Measurements from ENCODE around the gene ENOX1. TPM values are rescaled to one million over a fixed set of nuclear protein-coding genes. Genes with fewer than 3 reads are reported as not detected.

ENOX1 gene
- total and polyA plus RNA-seq, 4 experiments from 2014 or later: not detected

- Mint-ChIP-seq H3K27me3 (peaks cover 0 to 2% of the 10 kb centered on the region in 2 donors), H3K36me3 (no peaks in the 10 kb centered on the region), H3K9me3 (peaks cover 0 to 6% (median 0%) of the 10 kb centered on the region in 8 donors), H3K4me1 (no peaks in the 10 kb centered on the region), H3K4me3 (no peak overlapping the region), H3K27ac (no peak overlapping the region)
- Histone ChIP-seq H3K36me3 (ENCODE audit: insufficient read depth, low read length) (no peaks in the 10 kb centered on the region), H3K4me1 (ENCODE audit: insufficient read depth, low read length) (no peaks in the 10 kb centered on the region), H3K4me3 (ENCODE audit: low read length in 2 of 2) (no peak overlapping the region), H3K27ac (ENCODE audit: low read depth, low read length) (no peak overlapping the region), H3K27me3 (ENCODE audit: insufficient read depth, low read length) (no peaks in the 10 kb centered on the region), H3K9me3 (ENCODE audit: control insufficient read depth in 1 of 2, low read length in 2 of 2) (no peaks in the 10 kb centered on the region)
- CTCF ChIA-PET (ENCODE audit: partially characterized antibody): no interaction called here
- intact Hi-C loops (cut with micrococcal nuclease): no loop called here
- no peak for DNase-seq
- POLR2A ChIA-PET (ENCODE audit: partially characterized antibody): no interaction called here
Measured at GRCh38 chr13:43263047-43263446, 523.7 kb downstream of the ENOX1 start.

- ChIA-PET POLR2A (ENCODE audit: partially characterized antibody) (no interaction called here), CTCF (ENCODE audit: partially characterized antibody) (no interaction called here)
- no peaks in the 10 kb centered on the region for H3K27me3 ChIP-seq (ENCODE audit: insufficient read depth, low read length)
- no peak for DNase-seq
- H3K4me3 Mint-ChIP-seq: no peak overlapping the region
- peaks cover 1 to 2% of the 10 kb centered on the region in 2 donors for H3K27me3 Mint-ChIP-seq
- H3K36me3 ChIP-seq (ENCODE audit: insufficient read depth, low read length): no peaks in the 10 kb centered on the region
- no peak overlapping the region for H3K27ac ChIP-seq (ENCODE audit: low read depth, low read length)
- no peaks in the 10 kb centered on the region for H3K9me3 ChIP-seq (ENCODE audit: control insufficient read depth in 1 of 2, low read length in 2 of 2)
- H3K27ac Mint-ChIP-seq: no peak overlapping the region
- H3K36me3 Mint-ChIP-seq: no peaks in the 10 kb centered on the region
- H3K9me3 Mint-ChIP-seq: peaks cover 0 to 6% (median 0%) of the 10 kb centered on the region in 8 donors
- no peak overlapping the region for H3K4me3 ChIP-seq (ENCODE audit: low read length in 2 of 2)
- no peaks in the 10 kb centered on the region for H3K4me1 ChIP-seq (ENCODE audit: insufficient read depth, low read length)
- H3K4me1 Mint-ChIP-seq: no peaks in the 10 kb centered on the region
- intact Hi-C loops (cut with micrococcal nuclease): no loop called here
Measured at GRCh38 chr13:43260999-43261398, 525.8 kb downstream of the ENOX1 start.

- POLR2A ChIA-PET (ENCODE audit: partially characterized antibody): no interaction called here
- H3K27ac Mint-ChIP-seq: no peak overlapping the region
- intact Hi-C loops (cut with micrococcal nuclease): no loop called here
- H3K4me1 ChIP-seq (ENCODE audit: insufficient read depth, low read length): no peaks in the 10 kb centered on the region
- H3K27ac ChIP-seq (ENCODE audit: low read depth, low read length): no peak overlapping the region
- H3K36me3 ChIP-seq (ENCODE audit: insufficient read depth, low read length): no peaks in the 10 kb centered on the region
- CTCF ChIA-PET (ENCODE audit: partially characterized antibody): no interaction called here
- no peak for DNase-seq
- H3K9me3 ChIP-seq (ENCODE audit: control insufficient read depth in 1 of 2, low read length in 2 of 2): no peaks in the 10 kb centered on the region
- no peaks in the 10 kb centered on the region for H3K4me1 Mint-ChIP-seq
- no peaks in the 10 kb centered on the region for H3K36me3 Mint-ChIP-seq
- H3K27me3 Mint-ChIP-seq: peaks cover 2 to 6% of the 10 kb centered on the region in 2 donors
- H3K4me3 Mint-ChIP-seq: no peak overlapping the region
- peaks cover 0 to 6% (median 0%) of the 10 kb centered on the region in 8 donors for H3K9me3 Mint-ChIP-seq
- H3K27me3 ChIP-seq (ENCODE audit: insufficient read depth, low read length): no peaks in the 10 kb centered on the region
- no peak overlapping the region for H3K4me3 ChIP-seq (ENCODE audit: low read length in 2 of 2)
Measured at GRCh38 chr13:43258771-43259170, 528.0 kb downstream of the ENOX1 start.

GRCh38 chr13:43257765-43258164, 529.0 kb downstream of the ENOX1 start:
- no peak overlapping the region for H3K4me3 Mint-ChIP-seq
- no peak overlapping the region for H3K27ac Mint-ChIP-seq
- no peaks in the 10 kb centered on the region for H3K4me1 Mint-ChIP-seq
- Histone ChIP-seq H3K27ac (ENCODE audit: low read depth, low read length) (no peak overlapping the region), H3K4me1 (ENCODE audit: insufficient read depth, low read length) (no peaks in the 10 kb centered on the region), H3K27me3 (ENCODE audit: insufficient read depth, low read length) (no peaks in the 10 kb centered on the region), H3K36me3 (ENCODE audit: insufficient read depth, low read length) (no peaks in the 10 kb centered on the region), H3K9me3 (ENCODE audit: control insufficient read depth in 1 of 2, low read length in 2 of 2) (no peaks in the 10 kb centered on the region), H3K4me3 (ENCODE audit: low read length in 2 of 2) (no peak overlapping the region)
- H3K27me3 Mint-ChIP-seq: peaks cover 3 to 10% of the 10 kb centered on the region in 2 donors
- H3K36me3 Mint-ChIP-seq: no peaks in the 10 kb centered on the region
- peaks cover 0 to 6% (median 0%) of the 10 kb centered on the region in 8 donors for H3K9me3 Mint-ChIP-seq
- ChIA-PET CTCF (ENCODE audit: partially characterized antibody) (no interaction called here), POLR2A (ENCODE audit: partially characterized antibody) (no interaction called here)
- no peak for DNase-seq
- intact Hi-C loops (cut with micrococcal nuclease): no loop called here

- no peaks in the 10 kb centered on the region for H3K27me3 ChIP-seq (ENCODE audit: insufficient read depth, low read length)
- no peaks in the 10 kb centered on the region for H3K4me1 ChIP-seq (ENCODE audit: insufficient read depth, low read length)
- Mint-ChIP-seq H3K27me3 (peaks cover 4 to 14% of the 10 kb centered on the region in 2 donors), H3K27ac (no peak overlapping the region), H3K36me3 (no peaks in the 10 kb centered on the region), H3K4me3 (no peak overlapping the region), H3K9me3 (no peaks in the 10 kb centered on the region), H3K4me1 (no peaks in the 10 kb centered on the region)
- H3K27ac ChIP-seq (ENCODE audit: low read depth, low read length): no peak overlapping the region
- intact Hi-C loops (cut with micrococcal nuclease): no loop called here
- no peaks in the 10 kb centered on the region for H3K9me3 ChIP-seq (ENCODE audit: control insufficient read depth in 1 of 2, low read length in 2 of 2)
- H3K4me3 ChIP-seq (ENCODE audit: low read length in 2 of 2): no peak overlapping the region
- no peaks in the 10 kb centered on the region for H3K36me3 ChIP-seq (ENCODE audit: insufficient read depth, low read length)
- POLR2A ChIA-PET (ENCODE audit: partially characterized antibody): no interaction called here
- DNase-seq: no peak
- CTCF ChIA-PET (ENCODE audit: partially characterized antibody): no interaction called here
Measured at GRCh38 chr13:43251961-43252360, 534.8 kb downstream of the ENOX1 start.

GRCh38 chr13:43246382-43246781, 540.4 kb downstream of the ENOX1 start:
- Mint-ChIP-seq H3K27ac (no peak overlapping the region), H3K36me3 (no peaks in the 10 kb centered on the region), H3K27me3 (peaks cover 7 to 13% of the 10 kb centered on the region in 2 donors), H3K4me1 (no peaks in the 10 kb centered on the region), H3K9me3 (no peaks in the 10 kb centered on the region), H3K4me3 (no peak overlapping the region)
- H3K4me1 ChIP-seq (ENCODE audit: insufficient read depth, low read length): no peaks in the 10 kb centered on the region
- intact Hi-C loops (cut with micrococcal nuclease): no loop called here
- DNase-seq: no peak
- H3K27me3 ChIP-seq (ENCODE audit: insufficient read depth, low read length): no peaks in the 10 kb centered on the region
- ChIA-PET POLR2A (ENCODE audit: partially characterized antibody) (no interaction called here), CTCF (ENCODE audit: partially characterized antibody) (no interaction called here)
- no peaks in the 10 kb centered on the region for H3K36me3 ChIP-seq (ENCODE audit: insufficient read depth, low read length)
- no peak overlapping the region for H3K27ac ChIP-seq (ENCODE audit: low read depth, low read length)
- H3K4me3 ChIP-seq (ENCODE audit: low read length in 2 of 2): no peak overlapping the region
- H3K9me3 ChIP-seq (ENCODE audit: control insufficient read depth in 1 of 2, low read length in 2 of 2): no peaks in the 10 kb centered on the region

GRCh38 chr13:43245374-43245964, 541.3 kb downstream of the ENOX1 start:
- Mint-ChIP-seq H3K4me3 (no peak overlapping the region), H3K27me3 (peaks cover 7 to 14% of the 10 kb centered on the region in 2 donors)
- H3K9me3 ChIP-seq (ENCODE audit: control insufficient read depth in 1 of 2, low read length in 2 of 2): no peaks in the 10 kb centered on the region

GRCh38 chr13:43244481-43244880, 542.3 kb downstream of the ENOX1 start:
- H3K4me1 Mint-ChIP-seq: no peaks in the 10 kb centered on the region
- H3K27me3 Mint-ChIP-seq: peaks cover 7 to 14% of the 10 kb centered on the region in 2 donors
- POLR2A ChIA-PET (ENCODE audit: partially characterized antibody): no interaction called here
- H3K4me3 Mint-ChIP-seq: no peak overlapping the region
- CTCF ChIA-PET (ENCODE audit: partially characterized antibody): no interaction called here
- no peaks in the 10 kb centered on the region for H3K36me3 Mint-ChIP-seq
- no peak overlapping the region for H3K4me3 ChIP-seq (ENCODE audit: low read length in 2 of 2)
- H3K9me3 Mint-ChIP-seq: no peaks in the 10 kb centered on the region
- intact Hi-C loops (cut with micrococcal nuclease): no loop called here
- H3K9me3 ChIP-seq (ENCODE audit: control insufficient read depth in 1 of 2, low read length in 2 of 2): no peaks in the 10 kb centered on the region
- no peaks in the 10 kb centered on the region for H3K36me3 ChIP-seq (ENCODE audit: insufficient read depth, low read length)
- no peak overlapping the region for H3K27ac ChIP-seq (ENCODE audit: low read depth, low read length)
- no peak overlapping the region for H3K27ac Mint-ChIP-seq
- no peaks in the 10 kb centered on the region for H3K4me1 ChIP-seq (ENCODE audit: insufficient read depth, low read length)
- no peaks in the 10 kb centered on the region for H3K27me3 ChIP-seq (ENCODE audit: insufficient read depth, low read length)
- DNase-seq: no peak

More at GRCh38 chr13:43245374-43245964, 541.3 kb downstream of the ENOX1 start:
- Mint-ChIP-seq H3K27ac (no peak overlapping the region), H3K4me1 (no peaks in the 10 kb centered on the region), H3K36me3 (no peaks in the 10 kb centered on the region), H3K9me3 (no peaks in the 10 kb centered on the region)
- no peak for DNase-seq
- CTCF ChIA-PET (ENCODE audit: partially characterized antibody): no interaction called here
- intact Hi-C loops (cut with micrococcal nuclease): no loop called here
- Histone ChIP-seq H3K4me3 (ENCODE audit: low read length in 2 of 2) (no peak overlapping the region), H3K27ac (ENCODE audit: low read depth, low read length) (no peak overlapping the region), H3K4me1 (ENCODE audit: insufficient read depth, low read length) (no peaks in the 10 kb centered on the region), H3K36me3 (ENCODE audit: insufficient read depth, low read length) (no peaks in the 10 kb centered on the region), H3K27me3 (ENCODE audit: insufficient read depth, low read length) (no peaks in the 10 kb centered on the region)
- POLR2A ChIA-PET (ENCODE audit: partially characterized antibody): no interaction called here

All from CD4-positive, alpha-beta memory T cell (primary cell).